Transverse colon (tissue), 4 donors: Measurements from ENCODE around the gene IST1.

Experiments used
- EP300 ChIP-seq: sonication (generic); formaldehyde crosslinking; IDR thresholded peaks from one replicate; pipeline ENCODE4 v1.6.1; 2017; ENCODE audit warnings: antibody characterized with exemption, low read depth
- POLR2AphosphoS5 ChIP-seq, 3 donors: sonication (generic); formaldehyde crosslinking; IDR thresholded peaks; one replicate each; pipeline ENCODE4 v1.6.1; 2016; ENCODE audit warnings: antibody characterized with exemption in 3 of 3
- TF ChIP-seq, protein P1 (sequence below), 5 experiments: fragments of 200-600 bp in 3 of 5; fragments of 450-650 bp in 2 of 5; sonication (generic) in 3 of 5; IDR thresholded peaks; 1 replicate in 2 of 5; 2 replicates in 3 of 5; pipeline ENCODE4 v1.5.1; 2016 to 2017; ENCODE audit warnings: antibody characterized with exemption in 5 of 5, inconsistent platforms in 3 of 5, mild to moderate bottlenecking in 2 of 5, moderate library complexity in 1 of 5

DNA sequence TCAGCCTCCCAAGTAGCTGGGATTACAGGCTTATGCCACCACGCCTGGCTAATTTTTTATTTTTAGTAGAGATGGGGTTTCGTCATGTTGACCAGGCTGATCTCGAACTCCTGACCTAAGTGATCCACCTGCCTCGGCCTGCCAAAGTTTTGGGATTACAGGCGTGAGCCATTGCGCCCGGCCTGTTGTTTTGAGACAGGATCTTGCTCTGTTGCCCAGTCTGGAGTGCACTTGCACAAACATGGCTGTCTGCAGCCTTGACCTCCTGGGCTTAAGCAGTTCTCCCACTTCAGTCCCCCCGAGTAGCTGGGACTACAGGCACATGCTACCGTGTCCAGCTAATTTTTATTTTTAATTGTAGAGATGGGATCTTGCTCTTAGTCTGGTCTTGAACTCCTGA, 8.9 kb downstream of the IST1 start:
- TF ChIP-seq, protein P1, sequence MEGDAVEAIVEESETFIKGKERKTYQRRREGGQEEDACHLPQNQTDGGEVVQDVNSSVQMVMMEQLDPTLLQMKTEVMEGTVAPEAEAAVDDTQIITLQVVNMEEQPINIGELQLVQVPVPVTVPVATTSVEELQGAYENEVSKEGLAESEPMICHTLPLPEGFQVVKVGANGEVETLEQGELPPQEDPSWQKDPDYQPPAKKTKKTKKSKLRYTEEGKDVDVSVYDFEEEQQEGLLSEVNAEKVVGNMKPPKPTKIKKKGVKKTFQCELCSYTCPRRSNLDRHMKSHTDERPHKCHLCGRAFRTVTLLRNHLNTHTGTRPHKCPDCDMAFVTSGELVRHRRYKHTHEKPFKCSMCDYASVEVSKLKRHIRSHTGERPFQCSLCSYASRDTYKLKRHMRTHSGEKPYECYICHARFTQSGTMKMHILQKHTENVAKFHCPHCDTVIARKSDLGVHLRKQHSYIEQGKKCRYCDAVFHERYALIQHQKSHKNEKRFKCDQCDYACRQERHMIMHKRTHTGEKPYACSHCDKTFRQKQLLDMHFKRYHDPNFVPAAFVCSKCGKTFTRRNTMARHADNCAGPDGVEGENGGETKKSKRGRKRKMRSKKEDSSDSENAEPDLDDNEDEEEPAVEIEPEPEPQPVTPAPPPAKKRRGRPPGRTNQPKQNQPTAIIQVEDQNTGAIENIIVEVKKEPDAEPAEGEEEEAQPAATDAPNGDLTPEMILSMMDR (IDR thresholded peaks at IDR 0.05): no peak
- TF ChIP-seq POLR2AphosphoS5 (IDR thresholded peaks at IDR 0.05) (no peak), EP300 (no peak)
